Measurements from ENCODE around the gene ARHGAP26. TPM values are rescaled to one million over a fixed set of nuclear protein-coding genes. Genes with fewer than 3 reads are reported as not detected.

The ARHGAP26 gene
- polyA plus RNA-seq, 4 donors: 7.6 to 31.7 (median 11.5) TPM

DNA sequence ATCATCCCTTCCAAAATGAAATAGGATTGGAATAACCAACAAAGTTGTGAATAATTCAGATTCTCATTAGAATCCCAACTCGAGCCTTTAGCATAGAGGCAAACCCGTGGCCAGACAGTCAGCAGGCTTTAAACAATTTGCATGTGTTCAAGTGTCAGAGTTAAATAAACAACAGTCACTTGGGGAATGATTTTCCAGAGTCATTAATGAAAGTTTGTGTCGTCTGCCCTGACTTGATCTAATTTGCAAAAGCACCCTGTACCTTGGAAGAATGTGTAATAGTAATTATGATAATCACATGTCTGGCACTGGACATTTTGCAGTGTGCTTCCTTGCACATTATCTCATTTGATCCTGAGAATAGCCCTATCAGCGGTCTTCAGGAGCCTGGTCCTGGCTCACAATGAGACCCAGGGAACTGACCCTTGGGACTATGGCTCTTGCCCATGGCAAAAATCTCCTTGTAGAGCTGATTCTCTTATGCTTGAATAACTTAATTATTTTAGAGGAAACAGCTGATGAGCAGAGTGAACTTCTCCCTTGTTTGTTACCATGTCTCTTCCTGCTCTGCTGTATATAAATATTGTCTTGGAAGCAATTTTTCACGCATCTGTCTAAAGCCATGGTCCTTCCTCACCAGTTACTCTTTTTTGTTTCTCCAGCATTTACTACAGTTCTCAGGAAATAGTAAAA, 360.6 kb downstream of the ARHGAP26 start:
- Histone ChIP-seq H3K36me3 (ENCODE audit: control insufficient read depth in 3 of 3, insufficient read depth in 2 of 3, low read depth in 1 of 3, low read length in 3 of 3) (peaks cover 0 to 4% (median 3%) of the 10 kb centered on the region in 3 donors), H3K27me3 (ENCODE audit: control insufficient read depth in 3 of 3, insufficient read depth in 3 of 3, low read length in 3 of 3) (no peaks in the 10 kb centered on the region), H3K9me3 (ENCODE audit: control insufficient read depth in 2 of 2, insufficient read depth in 1 of 2, low read depth in 1 of 2, low read length in 1 of 2) (no peaks in the 10 kb centered on the region), H3K4me3 (ENCODE audit: low read depth in 1 of 3, low read length in 3 of 3) (no peak overlapping the region), H3K4me1 (ENCODE audit: control insufficient read depth in 3 of 3, insufficient read depth in 2 of 3, low read depth in 1 of 3, low read length in 2 of 3) (peaks cover 4 to 7% (median 5%) of the 10 kb centered on the region in 3 donors), H3K27ac (ENCODE audit: low read depth in 1 of 3, low read length in 2 of 3) (peak overlapping the region in 1 of 3 donors; percentile 20)
- FAIRE-seq: no peak
- WGBS, 3 donors: 69 to 91% (median 87%) methylated on average over 5 of the region's 5 CpGs
- DNase-seq: no peak

DNA sequence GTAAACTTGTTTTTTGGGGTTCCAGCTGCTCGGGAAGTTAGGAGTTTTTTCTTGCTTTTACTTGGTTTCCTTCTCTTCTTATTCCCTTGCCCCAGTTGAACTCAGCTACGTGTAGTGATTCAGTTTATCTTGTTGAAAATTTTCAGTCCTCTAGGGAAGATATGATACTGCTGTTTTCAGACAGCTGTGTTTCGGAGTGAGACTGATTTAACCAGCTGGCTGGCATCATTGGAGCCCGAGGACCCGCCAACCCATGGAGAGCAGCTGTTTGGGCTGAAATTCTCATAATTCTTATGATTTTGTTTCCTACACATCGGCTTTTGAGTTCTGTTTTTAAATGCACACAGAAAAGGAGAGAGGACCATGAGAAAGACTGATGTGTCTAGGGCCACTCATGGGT, 361.8 kb downstream of the ARHGAP26 start:
- Histone ChIP-seq H3K9me3 (ENCODE audit: control insufficient read depth in 2 of 2, insufficient read depth in 1 of 2, low read depth in 1 of 2, low read length in 1 of 2) (no peaks in the 10 kb centered on the region), H3K36me3 (ENCODE audit: control insufficient read depth in 3 of 3, insufficient read depth in 2 of 3, low read depth in 1 of 3, low read length in 3 of 3) (peaks cover 0 to 4% (median 3%) of the 10 kb centered on the region in 3 donors), H3K4me3 (ENCODE audit: low read depth in 1 of 3, low read length in 3 of 3) (no peak overlapping the region), H3K27ac (ENCODE audit: low read depth in 1 of 3, low read length in 2 of 3) (no peak overlapping the region), H3K27me3 (ENCODE audit: control insufficient read depth in 3 of 3, insufficient read depth in 3 of 3, low read length in 3 of 3) (no peaks in the 10 kb centered on the region), H3K4me1 (ENCODE audit: control insufficient read depth in 3 of 3, insufficient read depth in 2 of 3, low read depth in 1 of 3, low read length in 2 of 3) (peaks cover 2 to 16% (median 2%) of the 10 kb centered on the region in 3 donors)
- WGBS, 3 donors: 77 to 95% (median 87%) methylated on average over 6 of the region's 6 CpGs
- DNase-seq: no peak
- FAIRE-seq: no peak

DNA sequence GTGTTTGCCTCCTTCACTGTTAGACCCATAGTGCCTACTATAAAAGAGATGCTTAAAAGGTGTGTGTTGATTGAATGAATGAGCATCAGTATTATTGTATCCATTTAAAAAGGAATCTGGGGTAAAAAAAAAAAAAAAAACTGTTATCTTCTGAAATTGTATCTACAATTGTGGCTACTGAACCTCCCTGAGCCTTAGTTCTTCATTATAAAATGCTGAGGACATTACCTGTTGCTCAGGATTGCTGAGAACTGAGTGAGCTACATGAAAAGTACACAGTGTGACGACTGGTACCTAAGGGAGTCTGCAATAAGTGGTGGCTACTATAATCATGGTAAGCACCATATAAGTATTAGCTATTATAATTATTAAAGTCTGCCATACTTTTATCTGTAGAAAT, 362.6 kb downstream of the ARHGAP26 start:
- no peak overlapping the region for H3K4me3 ChIP-seq (ENCODE audit: low read depth in 1 of 3, low read length in 3 of 3)
- FAIRE-seq (no peak), DNase-seq (no peak)
- no peaks in the 10 kb centered on the region for H3K9me3 ChIP-seq (ENCODE audit: control insufficient read depth in 2 of 2, insufficient read depth in 1 of 2, low read depth in 1 of 2, low read length in 1 of 2)
- H3K27me3 ChIP-seq (ENCODE audit: control insufficient read depth in 3 of 3, insufficient read depth in 3 of 3, low read length in 3 of 3): no peaks in the 10 kb centered on the region
- H3K36me3 ChIP-seq (ENCODE audit: control insufficient read depth in 3 of 3, insufficient read depth in 2 of 3, low read depth in 1 of 3, low read length in 3 of 3): peaks cover 0 to 5% (median 4%) of the 10 kb centered on the region in 3 donors
- no peak overlapping the region for H3K27ac ChIP-seq (ENCODE audit: low read depth in 1 of 3, low read length in 2 of 3)
- peaks cover 2 to 16% (median 2%) of the 10 kb centered on the region in 3 donors for H3K4me1 ChIP-seq (ENCODE audit: control insufficient read depth in 3 of 3, insufficient read depth in 2 of 3, low read depth in 1 of 3, low read length in 2 of 3)
- 90 to 94% (median 91%) methylated on average over 1 of the region's 1 CpG for WGBS, 3 donors

DNA sequence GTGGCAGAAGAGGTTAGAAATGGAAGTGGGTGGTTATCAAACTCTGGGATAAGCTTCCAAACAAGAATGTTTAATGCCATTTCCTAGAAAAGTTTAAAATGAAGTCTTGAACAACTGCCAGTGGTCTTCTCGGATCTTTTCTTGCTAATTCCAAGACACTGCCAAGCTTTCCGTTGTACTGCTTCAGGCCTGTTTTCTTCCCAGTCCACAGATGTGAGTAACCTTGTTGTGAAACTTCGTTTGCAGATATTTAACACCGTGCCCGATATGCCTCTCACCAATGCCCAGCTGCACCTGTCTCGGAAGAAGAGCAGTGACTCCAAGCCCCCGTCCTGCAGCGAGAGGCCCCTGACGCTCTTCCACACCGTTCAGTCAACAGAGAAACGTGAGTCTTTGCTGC, 363.5 kb downstream of the ARHGAP26 start:
- no peak overlapping the region for H3K4me3 ChIP-seq (ENCODE audit: low read depth in 1 of 3, low read length in 3 of 3)
- peaks cover 4 to 16% (median 6%) of the 10 kb centered on the region in 3 donors for H3K4me1 ChIP-seq (ENCODE audit: control insufficient read depth in 3 of 3, insufficient read depth in 2 of 3, low read depth in 1 of 3, low read length in 2 of 3)
- H3K9me3 ChIP-seq (ENCODE audit: control insufficient read depth in 2 of 2, insufficient read depth in 1 of 2, low read depth in 1 of 2, low read length in 1 of 2): no peaks in the 10 kb centered on the region
- peaks cover 0 to 7% (median 4%) of the 10 kb centered on the region in 3 donors for H3K36me3 ChIP-seq (ENCODE audit: control insufficient read depth in 3 of 3, insufficient read depth in 2 of 3, low read depth in 1 of 3, low read length in 3 of 3)
- H3K27me3 ChIP-seq (ENCODE audit: control insufficient read depth in 3 of 3, insufficient read depth in 3 of 3, low read length in 3 of 3): no peaks in the 10 kb centered on the region
- FAIRE-seq (no peak), DNase-seq (no peak)
- no peak overlapping the region for H3K27ac ChIP-seq (ENCODE audit: low read depth in 1 of 3, low read length in 2 of 3)
- WGBS, 3 donors: 84 to 97% (median 94%) methylated on average over 11 of the region's 11 CpGs

DNA sequence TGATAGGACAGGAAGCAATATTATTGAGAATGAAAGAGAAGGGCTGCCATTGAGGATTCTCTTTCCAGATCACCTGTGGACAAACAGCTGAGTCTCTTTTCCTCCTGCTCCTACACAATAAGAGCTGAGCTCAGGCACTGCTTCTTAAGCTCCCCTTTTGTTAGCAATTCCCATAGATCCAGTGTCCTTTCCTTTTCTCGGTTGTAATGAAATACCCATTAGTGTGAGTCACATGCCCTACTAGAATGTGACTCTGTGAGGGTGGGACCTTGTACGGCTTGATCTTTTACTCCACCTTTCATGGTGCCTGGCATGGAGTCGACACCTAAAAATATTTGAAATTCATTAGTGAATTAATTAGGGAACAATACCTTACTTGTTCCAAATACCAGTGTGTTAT, 364.1 kb downstream of the ARHGAP26 start:
- FAIRE-seq: no peak
- Histone ChIP-seq H3K27ac (ENCODE audit: low read depth in 1 of 3, low read length in 2 of 3) (no peak overlapping the region), H3K4me3 (ENCODE audit: low read depth in 1 of 3, low read length in 3 of 3) (no peak overlapping the region), H3K9me3 (ENCODE audit: control insufficient read depth in 2 of 2, insufficient read depth in 1 of 2, low read depth in 1 of 2, low read length in 1 of 2) (no peaks in the 10 kb centered on the region), H3K27me3 (ENCODE audit: control insufficient read depth in 3 of 3, insufficient read depth in 3 of 3, low read length in 3 of 3) (no peaks in the 10 kb centered on the region), H3K36me3 (ENCODE audit: control insufficient read depth in 3 of 3, insufficient read depth in 2 of 3, low read depth in 1 of 3, low read length in 3 of 3) (peaks cover 0 to 7% (median 4%) of the 10 kb centered on the region in 3 donors), H3K4me1 (ENCODE audit: control insufficient read depth in 3 of 3, insufficient read depth in 2 of 3, low read depth in 1 of 3, low read length in 2 of 3) (peaks cover 6 to 16% (median 6%) of the 10 kb centered on the region in 3 donors)
- WGBS, 3 donors: 71 to 85% (median 82%) methylated on average over 3 of the region's 3 CpGs
- no peak for DNase-seq

DNA sequence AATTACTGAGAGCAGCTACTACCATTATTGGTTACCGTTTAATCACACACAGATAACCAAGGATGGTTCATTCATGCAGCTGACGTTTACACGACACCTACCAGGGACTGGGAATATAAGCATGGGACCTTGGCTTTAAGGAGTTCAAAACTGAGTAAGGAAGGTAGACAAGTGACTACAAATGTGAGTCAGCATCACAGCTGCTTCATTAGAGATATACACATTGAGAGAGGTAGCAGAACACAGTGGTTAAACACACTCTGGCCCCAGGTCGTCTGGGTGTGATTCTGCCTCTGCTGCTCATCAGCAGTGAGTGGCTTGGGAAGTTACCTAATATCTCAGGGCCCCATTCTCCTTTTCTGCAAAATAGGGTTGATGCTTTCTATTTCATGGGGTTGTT, 364.7 kb downstream of the ARHGAP26 start:
- Histone ChIP-seq H3K36me3 (ENCODE audit: control insufficient read depth in 3 of 3, insufficient read depth in 2 of 3, low read depth in 1 of 3, low read length in 3 of 3) (peaks cover 0 to 11% (median 4%) of the 10 kb centered on the region in 3 donors), H3K9me3 (ENCODE audit: control insufficient read depth in 2 of 2, insufficient read depth in 1 of 2, low read depth in 1 of 2, low read length in 1 of 2) (no peaks in the 10 kb centered on the region), H3K4me1 (ENCODE audit: control insufficient read depth in 3 of 3, insufficient read depth in 2 of 3, low read depth in 1 of 3, low read length in 2 of 3) (peaks cover 6 to 16% (median 6%) of the 10 kb centered on the region in 3 donors), H3K27ac (ENCODE audit: low read depth in 1 of 3, low read length in 2 of 3) (no peak overlapping the region), H3K27me3 (ENCODE audit: control insufficient read depth in 3 of 3, insufficient read depth in 3 of 3, low read length in 3 of 3) (no peaks in the 10 kb centered on the region), H3K4me3 (ENCODE audit: low read depth in 1 of 3, low read length in 3 of 3) (no peak overlapping the region)
- 63 to 73% (median 72%) methylated on average over 4 of the region's 4 CpGs for WGBS, 3 donors
- FAIRE-seq: no peak
- DNase-seq: no peak

DNA sequence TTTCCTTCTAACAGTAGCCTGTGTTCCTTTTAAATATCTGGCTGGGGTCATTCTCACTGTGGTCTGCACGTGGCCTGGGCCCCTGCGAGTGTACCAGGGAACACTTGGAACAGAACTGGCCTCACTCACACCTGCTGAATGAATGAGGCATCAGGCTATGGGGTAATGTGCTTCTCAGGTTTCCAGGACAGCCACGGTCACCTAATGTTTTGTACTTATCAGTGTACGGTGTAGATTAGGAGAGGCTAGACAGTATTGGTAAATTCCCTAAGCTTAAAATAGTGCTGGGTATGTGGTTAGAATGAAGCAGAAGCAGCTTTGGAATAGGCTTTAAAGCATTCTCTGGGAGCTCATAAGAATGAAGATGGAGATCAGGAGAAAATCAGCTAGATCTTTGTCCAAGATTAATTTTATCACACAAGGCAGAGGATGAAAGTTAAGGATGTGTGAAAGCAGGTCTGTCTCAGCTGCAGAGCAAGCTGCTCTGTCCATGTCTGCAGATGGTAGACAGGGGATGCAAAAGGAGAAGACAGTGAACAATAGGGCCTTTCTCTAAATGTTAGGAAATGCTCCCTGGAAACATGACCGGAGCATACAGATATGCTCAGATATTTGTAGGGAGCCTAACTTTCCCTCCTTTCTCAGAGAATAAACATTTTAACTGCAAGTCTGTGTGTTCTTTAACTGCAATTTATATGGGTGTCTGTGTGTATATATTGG, 365.8 kb downstream of the ARHGAP26 start:
- H3K9me3 ChIP-seq (ENCODE audit: control insufficient read depth in 2 of 2, insufficient read depth in 1 of 2, low read depth in 1 of 2, low read length in 1 of 2): no peaks in the 10 kb centered on the region
- H3K4me1 ChIP-seq (ENCODE audit: control insufficient read depth in 3 of 3, insufficient read depth in 2 of 3, low read depth in 1 of 3, low read length in 2 of 3): peaks cover 8 to 16% (median 9%) of the 10 kb centered on the region in 3 donors
- H3K4me3 ChIP-seq (ENCODE audit: low read depth in 1 of 3, low read length in 3 of 3): no peak overlapping the region
- H3K36me3 ChIP-seq (ENCODE audit: control insufficient read depth in 3 of 3, insufficient read depth in 2 of 3, low read depth in 1 of 3, low read length in 3 of 3): peaks cover 0 to 13% (median 4%) of the 10 kb centered on the region in 3 donors
- H3K27ac ChIP-seq (ENCODE audit: low read depth in 1 of 3, low read length in 2 of 3): no peak overlapping the region
- DNase-seq (peak; percentile 36 to 37), FAIRE-seq (no peak)
- WGBS, 3 donors: 28 to 62% (median 46%) methylated on average over 5 of the region's 5 CpGs
- H3K27me3 ChIP-seq (ENCODE audit: control insufficient read depth in 3 of 3, insufficient read depth in 3 of 3, low read length in 3 of 3): no peaks in the 10 kb centered on the region

DNA sequence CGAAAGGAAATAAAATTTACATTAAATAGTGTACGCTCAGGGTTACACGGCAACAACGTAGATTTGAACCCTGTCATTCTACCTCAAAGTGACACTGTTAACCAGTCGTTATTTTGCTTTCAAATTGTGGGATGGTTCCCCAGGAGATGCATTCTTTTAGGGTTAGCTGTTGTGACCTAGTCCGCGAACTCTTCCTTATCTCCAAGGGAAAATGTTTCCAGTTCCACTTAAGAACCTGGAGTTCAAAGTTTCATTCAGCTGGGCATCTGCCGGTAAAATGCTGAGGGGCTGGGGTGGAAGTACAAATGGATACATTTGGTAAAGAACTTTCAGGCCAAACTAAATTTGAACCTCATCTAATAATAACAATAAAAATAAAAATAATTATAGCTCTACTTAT, 368.7 kb downstream of the ARHGAP26 start:
- Histone ChIP-seq H3K27ac (ENCODE audit: low read depth in 1 of 3, low read length in 2 of 3) (no peak overlapping the region), H3K36me3 (ENCODE audit: control insufficient read depth in 3 of 3, insufficient read depth in 2 of 3, low read depth in 1 of 3, low read length in 3 of 3) (peaks cover 0 to 12% (median 4%) of the 10 kb centered on the region in 3 donors), H3K9me3 (ENCODE audit: control insufficient read depth in 2 of 2, insufficient read depth in 1 of 2, low read depth in 1 of 2, low read length in 1 of 2) (no peaks in the 10 kb centered on the region), H3K4me3 (ENCODE audit: low read depth in 1 of 3, low read length in 3 of 3) (no peak overlapping the region), H3K27me3 (ENCODE audit: control insufficient read depth in 3 of 3, insufficient read depth in 3 of 3, low read length in 3 of 3) (no peaks in the 10 kb centered on the region), H3K4me1 (ENCODE audit: control insufficient read depth in 3 of 3, insufficient read depth in 2 of 3, low read depth in 1 of 3, low read length in 2 of 3) (peaks cover 8 to 15% (median 9%) of the 10 kb centered on the region in 3 donors)
- WGBS, 3 donors: 29 to 55% (median 37%) methylated on average over 8 of the region's 8 CpGs
- DNase-seq (peak in 1 of 2 donors; percentile 37), FAIRE-seq (no peak)
